Parathyroid adenoma (tissue), 2 donors: Measurements from ENCODE around the gene MAPK11.
A peak's percentile ranks its signal among the peaks of the same experiment; 100 is the strongest.

Experiments used
- H2AFZ ChIP-seq: fragments of 300-600 bp; sonication (generic); one replicate; pipeline ENCODE4 v1.7.0; 2017; ENCODE audit warnings: antibody characterized with exemption, mild to moderate bottlenecking
- H3K27ac ChIP-seq: fragments of 300-600 bp; sonication (generic); one replicate; pipeline ENCODE4 v1.7.0; 2017
- H3K27me3 ChIP-seq: fragments of 300-600 bp; sonication (generic); one replicate; pipeline ENCODE4 v1.7.0; 2017; ENCODE audit warnings: low read length; ENCODE audit not compliant: control insufficient read depth, insufficient read depth
- H3K36me3 ChIP-seq: fragments of 300-600 bp; sonication (generic); one replicate; pipeline ENCODE4 v1.7.0; 2017; ENCODE audit warnings: low read length; ENCODE audit not compliant: control insufficient read depth, insufficient read depth
- H3K4me1 ChIP-seq: fragments of 300-600 bp; sonication (generic); one replicate; pipeline ENCODE4 v1.7.0; 2017; ENCODE audit warnings: control low read depth
- H3K4me2 ChIP-seq: fragments of 300-600 bp; sonication (generic); one replicate; pipeline ENCODE4 v1.7.0; 2017; ENCODE audit warnings: low read length
- H3K4me3 ChIP-seq: fragments of 300-600 bp; sonication (generic); one replicate; pipeline ENCODE4 v1.7.0; 2017; ENCODE audit warnings: low read depth, low read length
- H3K79me2 ChIP-seq: fragments of 300-600 bp; sonication (generic); one replicate; pipeline ENCODE4 v1.7.0; 2017; ENCODE audit warnings: control low read depth
- H3K9ac ChIP-seq: fragments of 300-600 bp; sonication (generic); one replicate; pipeline ENCODE4 v1.7.0; 2017; ENCODE audit warnings: mild to moderate bottlenecking
- H3K9me3 ChIP-seq: fragments of 300-600 bp; sonication (generic); one replicate; pipeline ENCODE4 v1.7.0; 2017; ENCODE audit warnings: low read length; ENCODE audit not compliant: control insufficient read depth
- CTCF ChIP-seq: fragments of 300-600 bp; sonication (generic); IDR thresholded peaks from one replicate; pipeline ENCODE4 v1.7.0; 2017; ENCODE audit warnings: antibody characterized with exemption, mild to moderate bottlenecking
- donor health status: primary hyperparathyroidism.

MAPK11 gene

GRCh38 chr22:50308986-50309600, 38.9 kb upstream of the MAPK11 start:
- peak overlapping the region; percentile 47 for H3K27ac ChIP-seq
- no peaks in the 10 kb centered on the region for H3K27me3 ChIP-seq
- no peaks in the 10 kb centered on the region for H3K9me3 ChIP-seq
- H3K4me3 ChIP-seq = no peak overlapping the region
- H3K9ac ChIP-seq = no peak overlapping the region
- TF ChIP-seq CTCF = no peak
- H2AFZ ChIP-seq = no peak overlapping the region
- no peak overlapping the region for H3K4me2 ChIP-seq
- H3K79me2 ChIP-seq = peaks cover 2% of the 10 kb centered on the region
- H3K36me3 ChIP-seq = no peaks in the 10 kb centered on the region
- H3K4me1 ChIP-seq = peaks cover 3% of the 10 kb centered on the region

GRCh38 chr22:50308597-50308935, 38.4 kb upstream of the MAPK11 start:
- no peaks in the 10 kb centered on the region for H3K27me3 ChIP-seq
- H3K4me2 ChIP-seq = no peak overlapping the region
- H3K27ac ChIP-seq = peak overlapping the region; percentile 47
- no peak overlapping the region for H3K9ac ChIP-seq
- no peak overlapping the region for H2AFZ ChIP-seq
- peaks cover 3% of the 10 kb centered on the region for H3K4me1 ChIP-seq
- H3K79me2 ChIP-seq = peaks cover 2% of the 10 kb centered on the region
- H3K36me3 ChIP-seq = no peaks in the 10 kb centered on the region
- H3K4me3 ChIP-seq = no peak overlapping the region
- no peaks in the 10 kb centered on the region for H3K9me3 ChIP-seq
- no peak for TF ChIP-seq CTCF

- H3K9me3 ChIP-seq = no peaks in the 10 kb centered on the region
- no peak overlapping the region for H2AFZ ChIP-seq
- no peak for TF ChIP-seq CTCF
- no peaks in the 10 kb centered on the region for H3K27me3 ChIP-seq
- H3K4me1 ChIP-seq = peaks cover 8% of the 10 kb centered on the region
- H3K79me2 ChIP-seq = peaks cover 2% of the 10 kb centered on the region
- no peak overlapping the region for H3K4me3 ChIP-seq
- H3K36me3 ChIP-seq = no peaks in the 10 kb centered on the region
- no peak overlapping the region for H3K9ac ChIP-seq
- H3K27ac ChIP-seq = peak overlapping the region; percentile 36
- no peak overlapping the region for H3K4me2 ChIP-seq
Measured at GRCh38 chr22:50307890-50308596, 37.9 kb upstream of the MAPK11 start.

GRCh38 chr22:50306753-50307749, 36.9 kb upstream of the MAPK11 start, which contains the start of gene PLXNB2:
TSS of gene PLXNB2 (minus strand) at chr22:50307646. CDS start at chr22:50290584, 17,062 bp downstream.
- Histone ChIP-seq H3K9me3 (no peaks in the 10 kb centered on the region), H3K27me3 (no peaks in the 10 kb centered on the region), H3K9ac (peak within 1 kb of the TSS; percentile 84), H3K36me3 (no peaks in the 10 kb centered on the region), H2AFZ (no peak within 1 kb of the TSS), H3K4me3 (peak within 1 kb of the TSS; percentile 76), H3K4me1 (peaks cover 17% of the 10 kb centered on the region), H3K27ac (peak within 1 kb of the TSS; percentile 95), H3K79me2 (peaks cover 10% of the 10 kb centered on the region), H3K4me2 (peak within 1 kb of the TSS; percentile 94)
- no peak for TF ChIP-seq CTCF
